Heart right ventricle (tissue), 16 donors: ENCODE data around the gene LPO. TPM values are rescaled to one million over a fixed set of nuclear protein-coding genes. Genes with fewer than 3 reads are reported as not detected.

ENCODE experiments used
- ATAC-seq, 8 donors: fragments of 200-7000 bp; cut with Tn5 transposase; one replicate each; pipeline ENCODE4 v1.9.1; 2020; ENCODE audit warnings: mild to moderate bottlenecking in 8 of 8, moderate library complexity in 8 of 8, moderate number of reproducible peaks in 1 of 8
- DNase-seq, 2 donors: peaks; one replicate each; pipeline ENCODE4 v3.0.0-alpha.2; 2020
- H3K27ac ChIP-seq, 10 donors: fragments of 200-600 bp; sonication (generic) in 2 of 10; one replicate each; pipeline versions ENCODE4 v1.5.0 to v1.8.0; 2020 to 2022; ENCODE audit warnings: mild to moderate bottlenecking in 3 of 10
- H3K27me3 ChIP-seq, 7 donors: fragments of 200-600 bp; one replicate each; pipeline ENCODE4 v1.8.0; 2021 to 2022; ENCODE audit warnings: mild to moderate bottlenecking in 2 of 7
- H3K36me3 ChIP-seq, 9 donors: fragments of 200-600 bp; sonication (generic) in 1 of 9; one replicate each; pipeline versions ENCODE4 v1.5.0 to v1.8.0; 2020 to 2022; ENCODE audit warnings: mild to moderate bottlenecking in 2 of 9
- H3K4me1 ChIP-seq, 9 donors: fragments of 200-600 bp; sonication (generic) in 1 of 9; one replicate each; pipeline versions ENCODE4 v1.5.0 to v1.8.0; 2020 to 2022; ENCODE audit warnings: mild to moderate bottlenecking in 4 of 9
- H3K4me3 ChIP-seq, 10 donors: fragments of 200-600 bp; sonication (generic) in 2 of 10; one replicate each; pipeline versions ENCODE4 v1.5.0 to v1.8.0; 2020 to 2022; ENCODE audit warnings: mild to moderate bottlenecking in 7 of 10, moderate library complexity in 2 of 10
- H3K9me3 ChIP-seq, 11 donors: fragments of 200-600 bp in 10 of 11; sonication (generic) in 2 of 11; one replicate each; pipeline versions ENCODE4 v1.5.0 to v1.8.0; 2013 to 2022; ENCODE audit warnings: mild to moderate bottlenecking in 2 of 11, control low read depth in 1 of 11, moderate library complexity in 1 of 11
- CTCF ChIP-seq, 9 donors: fragments of 200-600 bp; sonication (generic) in 2 of 9; IDR thresholded peaks; one replicate each; pipeline versions ENCODE4 v1.5.0 to v1.8.0; 2021 to 2022; ENCODE audit warnings: antibody characterized with exemption in 9 of 9, mild to moderate bottlenecking in 5 of 9, moderate library complexity in 1 of 9
- WGBS, 2 donors: extraction: QIAGEN DNeasy Blood & Tissue Kit; methylation state at CpG; one replicate each; pipeline ENCODE4 v1.1.7; 2013; ENCODE audit warnings: inconsistent platforms in 1 of 2; 5-methylcytosine and 5-hydroxymethylcytosine counted together
- intact Hi-C, 10 donors: fragments of 100-400 bp; cut with DNase I; formaldehyde crosslinking; loops; one replicate each; pipeline versions ENCODE4 v1.11.1 to v1.14.2; 2022
- polyA plus RNA-seq, 2 donors: library from polyadenylated mRNA; stranded (reverse); fragments of 200-250 nt; gene quantifications; one replicate each; pipeline ENCODE4 v1.2.3, GENCODE V29; 2013
- total RNA-seq, 10 donors: library from RNA; stranded (reverse); fragmentation: NEBNext Ultra II Directional in 3 of 10; extraction: Animal tissue kit (Norgen Biotek cat#: 25700) in 3 of 10; gene quantifications; one replicate each; pipeline versions ENCODE4 v1.2.1 to v1.2.4, GENCODE V29; 2021 to 2023
- donor health status: Arrhythmogenic right ventricular cardiomyopathy.
- donor health status: ischemic (EF 13 %, LVEDD 7.1; RV severe dilation, severe dysfunction).
- donor health status: healthy with polysubstance abuse.
- donor health status: DM: no; HTN: yes; CAD: no.
- donor health status: DM: no; HTN: no; CAD: no.
- donor health status: ischemic (EF 25% LVEDD 6.9; RV normal size, moderate dysfunction).
- donor health status: ischemic (EF 25% LVEDD 5.7; RV mildly dilated, moderate dysfunction).
- donor health status: healthy.
- donor health status: DM: yes; HTN: yes; CAD: no.
- donor health status: Ischemic cardiomyopathy.
- donor health status: ischemic (EF 35%, LVEDD 5.7; RV mildly dilated, moderate dysfunction).
- donor health status: nonischemic (EF 11% LVEDD 7.7; RV severe dilation, severe dysfunction).
- donor health status: DM: yes; HTN: yes; CAD: no.
- donor health status: PGD.
- donor health status: ischemic (EF 29% LVEDD 5.4; RV normal size, mild dysfunction).
- donor health status: nonischemic (EF 23%, LVEDD 6.1; RV moderate dilation, normal function).

Gene LPO
- total and polyA plus RNA-seq, 12 donors = not detected

GRCh38 chr17:58308173-58308984 lies 70.0 kb downstream of the LPO start:
- Histone ChIP-seq H3K4me1 (peaks cover 0 to 4% (median 0%) of the 10 kb centered on the region in 9 donors), H3K27me3 (peaks cover 0 to 21% (median 0%) of the 10 kb centered on the region in 7 donors), H3K9me3 (no peaks in the 10 kb centered on the region), H3K27ac (no peak overlapping the region), H3K36me3 (no peaks in the 10 kb centered on the region), H3K4me3 (no peak overlapping the region)
- DNase-seq (no peak), ATAC-seq (no peak)
- peak in 5 of 9 donors; percentile 20 to 38 (median 27) for TF ChIP-seq CTCF (IDR thresholded peaks at IDR 0.05)
- WGBS, 2 donors = 73 to 75% methylated on average over 32 of the region's 32 CpGs
- intact Hi-C loops = loop anchor here in 2 of 10 donors (10.0 kb wide), 1 partner anchor 136 kb away; no protein-coding TSS in a partner anchor

- Histone ChIP-seq H3K4me3 (no peak overlapping the region), H3K36me3 (no peaks in the 10 kb centered on the region), H3K4me1 (peaks cover 0 to 2% (median 0%) of the 10 kb centered on the region in 9 donors), H3K27ac (no peak overlapping the region), H3K9me3 (no peaks in the 10 kb centered on the region), H3K27me3 (peaks cover 0 to 13% (median 0%) of the 10 kb centered on the region in 7 donors)
- ATAC-seq = no peak
- intact Hi-C loops = loop anchor here in 2 of 10 donors (10.0 kb wide), 1 partner anchor 136 kb away; no protein-coding TSS in a partner anchor
- no peak for TF ChIP-seq CTCF (IDR thresholded peaks at IDR 0.05)
- 70 to 76% methylated on average over 21 of the region's 21 CpGs for WGBS, 2 donors
- DNase-seq = no peak
Measured at GRCh38 chr17:58308985-58309917, 70.9 kb downstream of the LPO start.

GRCh38 chr17:58309918-58310259 lies 71.5 kb downstream of the LPO start:
- Histone ChIP-seq H3K27ac (no peak overlapping the region), H3K4me3 (no peak overlapping the region), H3K27me3 (peaks cover 0 to 7% (median 0%) of the 10 kb centered on the region in 7 donors), H3K4me1 (no peaks in the 10 kb centered on the region), H3K36me3 (no peaks in the 10 kb centered on the region), H3K9me3 (no peaks in the 10 kb centered on the region)
- ATAC-seq (no peak), DNase-seq (no peak)
- 69 to 72% methylated on average over 5 of the region's 5 CpGs for WGBS, 2 donors
- intact Hi-C loops = loop anchor here in 7 of 10 donors (5.0 to 10.0 kb wide), 4 partner anchors 105 to 137 kb away; partner anchors contain the start of gene RNF43 (in 1 of the 7)
- no peak for TF ChIP-seq CTCF (IDR thresholded peaks at IDR 0.05)
